Prostate gland (tissue), 2 donors: ENCODE measurements around the gene NPR2. TPM values are rescaled to one million over a fixed set of nuclear protein-coding genes. Genes with fewer than 3 reads are reported as not detected.

ENCODE experiments used
- DNase-seq: peaks from one replicate; pipeline ENCODE4 v3.0.0-alpha.2; 2019; ENCODE audit warnings: low spot score
- H3K27ac ChIP-seq, 2 donors: fragments of 200-600 bp; sonication (generic); 2 replicates each; pipeline ENCODE4 v1.5.1; 2017 to 2019
- H3K27me3 ChIP-seq: fragments of 200-600 bp; sonication (generic); replicated peaks from 2 replicates; pipeline ENCODE4 v1.5.1; 2019; ENCODE audit not compliant: insufficient read depth
- H3K36me3 ChIP-seq, 2 donors: fragments of 200-600 bp; sonication (generic); 1 replicate in 1 of 2; 2 replicates in 1 of 2; pipeline versions ENCODE4 v1.5.1 to v1.8.1; 2017 to 2019
- H3K4me1 ChIP-seq: fragments of 200-600 bp; sonication (generic); replicated peaks from 2 replicates; pipeline ENCODE4 v1.5.1; 2019
- H3K4me3 ChIP-seq, 2 donors: fragments of 200-600 bp; sonication (generic); 2 replicates each; pipeline ENCODE4 v1.5.1; 2017 to 2019
- H3K9me3 ChIP-seq: fragments of 200-600 bp; sonication (generic); 2 replicates; pipeline ENCODE4 v1.5.1; 2017
- POLR2A ChIP-seq: fragments of 450-650 bp; IDR thresholded peaks from one replicate; pipeline ENCODE4 v1.6.1; 2016; ENCODE audit warnings: antibody characterized with exemption, mild to moderate bottlenecking
- POLR2AphosphoS5 ChIP-seq: sonication (generic); formaldehyde crosslinking; IDR thresholded peaks from one replicate; pipeline ENCODE4 v1.6.1; 2017; ENCODE audit warnings: antibody characterized with exemption
- WGBS: methylation state at CpG from one replicate; pipeline ENCODE4 v1.1.5; 2018; 5-methylcytosine and 5-hydroxymethylcytosine counted together
- intact Hi-C: fragments of 100-400 bp; cut with DNase I; formaldehyde crosslinking; loops from one replicate; pipeline ENCODE4 v1.14.2; 2022
- total RNA-seq, 2 donors: library from RNA; depleted of rRNA; stranded (reverse); fragments of >200 nt; gene quantifications; one replicate each; pipeline ENCODE4 v1.1.0, GENCODE V29; 2016
- TF ChIP-seq, protein P1 (sequence below), 4 experiments: fragments of 200-600 bp in 2 of 4; fragments of 450-650 bp in 2 of 4; sonication (generic) in 2 of 4; IDR thresholded peaks; 1 replicate in 3 of 4; 2 replicates in 1 of 4; pipeline ENCODE4 v1.5.1; 2016 to 2019; ENCODE audit warnings: antibody characterized with exemption in 4 of 4, mild to moderate bottlenecking in 2 of 4, moderate library complexity in 2 of 4

The NPR2 gene
- total RNA-seq, 2 donors from 2014 or later, result 17.3 to 33.2 TPM

DNA sequence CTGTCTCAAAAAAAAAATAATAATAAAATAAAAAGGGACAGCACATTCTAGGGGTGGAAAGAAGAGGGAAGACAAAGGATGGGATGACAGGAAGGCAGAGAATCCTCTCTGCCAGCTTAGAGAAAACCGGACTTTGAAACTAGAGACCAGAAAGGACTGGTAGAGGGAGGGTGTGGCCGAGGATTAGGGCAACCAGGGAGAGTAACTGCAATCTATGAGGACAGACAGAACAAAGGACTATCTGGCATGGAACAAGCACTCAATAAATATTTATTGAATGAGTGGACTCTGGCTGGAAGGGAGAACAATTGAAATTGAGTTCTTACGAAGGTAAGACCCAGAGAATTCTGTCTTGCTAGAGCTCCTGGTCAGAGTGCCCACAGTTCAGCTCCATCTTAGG lies 44.8 kb upstream of the NPR2 start:
- no peak for DNase-seq
- H3K27ac ChIP-seq, result peak overlapping the region in 1 of 2 donors; percentile 2
- H3K36me3 ChIP-seq, result peaks cover 0 to 18% of the 10 kb centered on the region in 2 donors
- 24% methylated on average over 3 of the region's 3 CpGs for WGBS
- H3K4me3 ChIP-seq, result peak overlapping the region; percentile 11 to 72
- H3K9me3 ChIP-seq, result no peaks in the 10 kb centered on the region
- TF ChIP-seq POLR2AphosphoS5 (peak; percentile 7), POLR2A (no peak)
- TF ChIP-seq, protein P1, sequence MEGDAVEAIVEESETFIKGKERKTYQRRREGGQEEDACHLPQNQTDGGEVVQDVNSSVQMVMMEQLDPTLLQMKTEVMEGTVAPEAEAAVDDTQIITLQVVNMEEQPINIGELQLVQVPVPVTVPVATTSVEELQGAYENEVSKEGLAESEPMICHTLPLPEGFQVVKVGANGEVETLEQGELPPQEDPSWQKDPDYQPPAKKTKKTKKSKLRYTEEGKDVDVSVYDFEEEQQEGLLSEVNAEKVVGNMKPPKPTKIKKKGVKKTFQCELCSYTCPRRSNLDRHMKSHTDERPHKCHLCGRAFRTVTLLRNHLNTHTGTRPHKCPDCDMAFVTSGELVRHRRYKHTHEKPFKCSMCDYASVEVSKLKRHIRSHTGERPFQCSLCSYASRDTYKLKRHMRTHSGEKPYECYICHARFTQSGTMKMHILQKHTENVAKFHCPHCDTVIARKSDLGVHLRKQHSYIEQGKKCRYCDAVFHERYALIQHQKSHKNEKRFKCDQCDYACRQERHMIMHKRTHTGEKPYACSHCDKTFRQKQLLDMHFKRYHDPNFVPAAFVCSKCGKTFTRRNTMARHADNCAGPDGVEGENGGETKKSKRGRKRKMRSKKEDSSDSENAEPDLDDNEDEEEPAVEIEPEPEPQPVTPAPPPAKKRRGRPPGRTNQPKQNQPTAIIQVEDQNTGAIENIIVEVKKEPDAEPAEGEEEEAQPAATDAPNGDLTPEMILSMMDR (IDR thresholded peaks at IDR 0.05), result no peak
- peaks cover 21% of the 10 kb centered on the region for H3K4me1 ChIP-seq
- H3K27me3 ChIP-seq, result no peaks in the 10 kb centered on the region
- intact Hi-C loops, result no loop called here

DNA sequence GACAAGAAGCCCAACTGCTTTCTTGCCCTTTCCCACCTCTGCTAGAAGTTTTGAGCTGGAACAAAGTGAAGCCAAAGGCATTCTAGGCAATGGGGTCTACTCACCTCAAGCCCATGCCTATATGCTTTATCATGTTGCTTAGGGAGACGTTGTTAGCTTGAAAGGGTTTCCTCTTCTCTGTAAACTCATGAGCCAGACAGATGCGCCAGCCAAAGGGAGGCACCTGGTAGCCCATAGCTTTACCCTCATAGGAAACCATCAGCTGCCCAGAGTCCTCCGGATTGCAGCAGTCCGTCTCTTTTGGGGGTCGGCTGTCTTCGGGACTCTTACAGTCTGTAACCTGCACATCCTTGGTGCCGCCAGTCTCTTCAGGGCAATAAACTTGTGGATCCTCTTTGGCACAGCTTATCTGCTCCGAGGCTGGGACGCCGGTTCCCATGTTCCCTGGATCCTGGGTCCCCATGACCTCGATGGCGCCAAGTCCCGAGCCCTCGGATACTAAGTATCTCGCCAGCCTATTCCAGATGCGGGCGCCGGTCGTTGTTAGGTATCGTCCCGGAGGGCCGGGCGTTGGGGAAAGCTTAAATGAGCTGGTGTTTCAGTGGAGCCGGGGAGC lies 43.0 kb upstream of the NPR2 start:
- DNase-seq, result no peak
- Histone ChIP-seq H3K27me3 (no peaks in the 10 kb centered on the region), H3K4me3 (peak overlapping the region; percentile 72 to 89), H3K36me3 (peaks cover 11 to 12% of the 10 kb centered on the region in 2 donors), H3K27ac (peak overlapping the region; percentile 80 to 88), H3K4me1 (peaks cover 21% of the 10 kb centered on the region), H3K9me3 (no peaks in the 10 kb centered on the region)
- under 1% methylated on average over 24 of the region's 24 CpGs for WGBS
- intact Hi-C loops, result no loop called here
- TF ChIP-seq, protein P1 (IDR thresholded peaks at IDR 0.05), result no peak
- no peak for TF ChIP-seq POLR2AphosphoS5
- no peak for TF ChIP-seq POLR2A

DNA sequence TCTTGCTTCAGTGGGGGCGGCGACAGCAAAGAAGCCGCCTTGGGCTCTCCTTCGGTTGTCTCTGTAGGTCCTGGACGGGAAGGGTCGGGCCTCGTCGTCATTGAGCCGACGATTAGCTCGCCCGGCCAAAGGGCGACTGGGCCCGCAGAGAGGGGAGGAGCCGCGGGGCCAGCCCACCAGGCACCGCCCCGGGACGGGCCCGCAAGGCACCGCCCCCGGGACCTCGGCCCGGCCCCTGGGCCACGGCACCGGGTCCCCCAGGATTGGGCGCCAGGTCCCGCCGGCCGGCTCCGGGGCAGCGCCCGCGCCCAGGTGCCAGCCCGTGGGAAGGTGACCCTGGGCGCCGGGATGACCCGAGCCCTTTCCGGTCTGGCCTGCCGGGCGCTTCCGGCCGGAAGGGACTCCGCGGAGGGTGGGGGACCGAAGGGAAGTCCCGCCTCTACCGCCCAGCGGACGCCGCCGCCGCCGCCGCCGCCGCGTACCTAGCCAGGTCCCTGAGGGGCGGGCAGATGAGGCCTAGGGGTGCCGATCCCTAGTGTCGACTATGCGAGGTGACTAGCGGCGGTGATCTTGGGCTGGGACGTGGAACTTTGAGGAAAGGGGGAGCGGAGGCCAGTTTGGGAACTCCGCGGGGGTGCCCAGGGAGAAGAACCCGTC lies 42.4 kb upstream of the NPR2 start, which contains the start of the genes GBA2 and RGP1:
GBA2 (minus strand) TSS at position 371 of the 657 bp plus-strand sequence. CDS start 524 bp downstream, outside the sequence.
RGP1 (plus strand) TSS at position 430 of the 657 bp plus-strand sequence. CDS start 469 bp downstream, outside the sequence.
- WGBS, result under 1% methylated on average over 36 of the region's 69 CpGs
- H3K36me3 ChIP-seq, result peaks cover 5 to 11% of the 10 kb centered on the region in 2 donors
- intact Hi-C loops, result no loop called here
- peak within 1 kb of the TSS; percentile 72 to 89 for H3K4me3 ChIP-seq
- peak; percentile 72 for TF ChIP-seq POLR2AphosphoS5
- TF ChIP-seq POLR2A, result peak; percentile 66
- TF ChIP-seq, protein P1 (IDR thresholded peaks at IDR 0.05), result peak in 1 of 4 experiments; percentile 15
- peak; percentile 76 for DNase-seq
- H3K27me3 ChIP-seq, result no peaks in the 10 kb centered on the region
- H3K27ac ChIP-seq, result peak within 1 kb of the TSS; percentile 80 to 88
- H3K4me1 ChIP-seq, result peaks cover 21% of the 10 kb centered on the region
- H3K9me3 ChIP-seq, result no peaks in the 10 kb centered on the region

DNA sequence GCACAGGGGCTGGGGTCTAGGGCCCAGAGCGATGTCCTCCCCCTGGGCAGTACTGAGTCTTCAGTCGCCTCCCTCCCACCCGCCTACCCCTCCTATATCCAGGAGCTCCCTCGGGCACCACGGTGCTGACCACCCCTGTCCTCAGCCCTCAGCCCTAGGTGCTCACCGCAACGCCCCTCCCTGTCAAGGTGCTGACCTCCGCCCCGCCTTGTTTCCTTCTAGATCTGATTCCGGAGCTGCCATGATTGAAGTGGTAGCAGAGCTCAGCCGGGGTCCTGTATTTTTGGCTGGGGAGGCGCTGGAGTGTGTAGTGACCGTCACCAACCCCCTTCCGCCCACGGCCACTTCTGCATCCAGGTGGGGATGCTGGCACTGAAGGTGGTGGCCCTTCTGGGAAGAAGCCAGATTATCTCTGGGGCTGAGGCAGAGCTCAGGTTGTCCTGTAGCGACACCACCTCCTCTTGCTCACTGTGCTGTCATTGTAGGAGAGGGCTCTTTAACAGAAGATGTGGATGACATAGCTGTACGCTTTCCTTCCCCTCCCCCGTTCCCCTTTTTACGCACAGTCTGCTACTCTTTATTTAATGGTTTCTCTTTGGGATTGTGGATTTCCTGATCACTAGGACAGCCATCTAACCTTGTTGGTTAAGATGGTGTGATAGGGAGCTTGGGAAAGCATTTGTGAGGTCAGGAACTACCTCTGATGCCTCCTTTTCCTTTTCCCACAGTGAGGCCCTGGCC lies 41.7 kb upstream of the NPR2 start:
- intact Hi-C loops, result no loop called here
- peaks cover 0 to 11% of the 10 kb centered on the region in 2 donors for H3K36me3 ChIP-seq
- 2% methylated on average over 19 of the region's 19 CpGs for WGBS
- peak; percentile 20 for DNase-seq
- H3K4me3 ChIP-seq, result peak overlapping the region; percentile 72 to 89
- TF ChIP-seq POLR2AphosphoS5 (no peak), POLR2A (no peak)
- TF ChIP-seq, protein P1 (IDR thresholded peaks at IDR 0.05), result no peak
- H3K27ac ChIP-seq, result peak overlapping the region; percentile 80 to 88
- H3K9me3 ChIP-seq, result no peaks in the 10 kb centered on the region
- no peaks in the 10 kb centered on the region for H3K27me3 ChIP-seq
- peaks cover 21% of the 10 kb centered on the region for H3K4me1 ChIP-seq
